KG1 (cell line): ENCODE data around the gene HPGDS.
"Not testable (repeated sequence)": the region's sequence is repeated elsewhere in the genome, so short reads cannot be mapped to it uniquely, and the experiment has no call there.

ENCODE experiments used
- DNase-seq: peaks from one replicate; lab custom pipeline; 2025; lab: John Stamatoyannopoulos, UW

Gene HPGDS

GRCh38 chr4:94319927-94320326 is 22.7 kb downstream of the HPGDS start:
- not testable (repeated sequence) for DNase-seq

- DNase-seq: no peak
Measured at GRCh38 chr4:94307231-94307871, 35.3 kb downstream of the HPGDS start.

- no peak for DNase-seq
Measured at GRCh38 chr4:94306713-94307112, 35.9 kb downstream of the HPGDS start.

- no peak for DNase-seq
Measured at GRCh38 chr4:94305466-94306225, 37.0 kb downstream of the HPGDS start.

GRCh38 chr4:94304365-94304971 is 38.2 kb downstream of the HPGDS start:
- DNase-seq: no peak

- DNase-seq: no peak
Measured at GRCh38 chr4:94302191-94302590, 40.4 kb downstream of the HPGDS start.

- no peak for DNase-seq
Measured at GRCh38 chr4:94298725-94299252, 43.8 kb downstream of the HPGDS start.

- not testable (repeated sequence) for DNase-seq
Measured at GRCh38 chr4:94295473-94295872, 47.2 kb downstream of the HPGDS start.

- not testable (repeated sequence) for DNase-seq
Measured at GRCh38 chr4:94293981-94294380, 48.7 kb downstream of the HPGDS start.

GRCh38 chr4:94290245-94290644 is 52.4 kb downstream of the HPGDS start:
- no peak for DNase-seq

- DNase-seq: no peak
Measured at GRCh38 chr4:94285666-94286065, 57.0 kb downstream of the HPGDS start.

- no peak for DNase-seq
Measured at GRCh38 chr4:94284889-94285288, 57.7 kb downstream of the HPGDS start.

GRCh38 chr4:94278781-94279180 is 63.9 kb downstream of the HPGDS start:
- no peak for DNase-seq

- no peak for DNase-seq
Measured at GRCh38 chr4:94277534-94277933, 65.1 kb downstream of the HPGDS start.

GRCh38 chr4:94276204-94276603 is 66.4 kb downstream of the HPGDS start:
- no peak for DNase-seq

- no peak for DNase-seq
Measured at GRCh38 chr4:94274912-94275311, 67.7 kb downstream of the HPGDS start.

- no peak for DNase-seq
Measured at GRCh38 chr4:94271248-94271647, 71.4 kb downstream of the HPGDS start.

GRCh38 chr4:94267037-94267436 is 75.6 kb downstream of the HPGDS start:
- no peak for DNase-seq

GRCh38 chr4:94262163-94263016 is 80.2 kb downstream of the HPGDS start:
- DNase-seq: no peak

GRCh38 chr4:94256828-94257227 is 85.8 kb downstream of the HPGDS start:
- DNase-seq: no peak

GRCh38 chr4:94256144-94256783 is 86.4 kb downstream of the HPGDS start:
- DNase-seq: no peak

- no peak for DNase-seq
Measured at GRCh38 chr4:94253036-94253435, 89.6 kb downstream of the HPGDS start.
